ENCODE measurements around the gene KIF5C. TPM values are rescaled to one million over a fixed set of nuclear protein-coding genes. Genes with fewer than 3 reads are reported as not detected.
A peak's percentile ranks its signal among the peaks of the same experiment; 100 is the strongest.

Gene KIF5C
- total and polyA plus RNA-seq, 7 donors = 0.22 to 1.1 (median 0.59) TPM

DNA sequence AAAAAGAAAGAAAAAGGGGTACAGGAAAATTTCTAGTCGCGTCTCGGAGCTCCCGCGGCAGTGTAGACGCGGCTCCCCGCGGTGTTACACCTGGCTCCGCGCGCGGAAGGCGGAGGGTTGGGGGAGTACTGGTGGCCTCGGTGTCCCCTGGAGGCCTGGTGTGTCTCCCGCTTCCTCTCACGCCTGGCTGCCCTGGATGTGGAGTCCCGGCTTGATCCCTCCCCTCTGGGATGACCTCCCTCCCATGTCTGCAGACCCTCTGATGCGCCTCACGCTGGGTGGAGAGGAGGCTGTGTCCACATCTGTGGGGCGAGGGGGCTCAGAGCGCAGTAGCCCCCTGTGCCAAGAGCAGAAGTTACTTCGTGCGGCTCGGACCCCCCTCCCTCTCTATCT lies 1.2 kb downstream of the KIF5C start:
- intact Hi-C loops (cut with DNase I) = no loop called here
- Histone ChIP-seq H3K9me3 (no peaks in the 10 kb centered on the region), H3K4me1 (peaks cover 11% of the 10 kb centered on the region), H3K27me3 (ENCODE audit: insufficient read depth in 3 of 3, low read length in 2 of 3) (peaks cover 0 to 57% (median 3%) of the 10 kb centered on the region in 3 donors), H3K36me3 (ENCODE audit: insufficient read depth in 1 of 2, low read depth in 1 of 2) (no peaks in the 10 kb centered on the region), H3K4me3 (peak overlapping the region; percentile 50), H3K27ac (no peak overlapping the region)
- DNase-seq = no peak
- WGBS, 3 donors = 1 to 3% (median 2%) methylated on average over 25 of the region's 25 CpGs
- no peak for ATAC-seq
- TF ChIP-seq, protein P1, sequence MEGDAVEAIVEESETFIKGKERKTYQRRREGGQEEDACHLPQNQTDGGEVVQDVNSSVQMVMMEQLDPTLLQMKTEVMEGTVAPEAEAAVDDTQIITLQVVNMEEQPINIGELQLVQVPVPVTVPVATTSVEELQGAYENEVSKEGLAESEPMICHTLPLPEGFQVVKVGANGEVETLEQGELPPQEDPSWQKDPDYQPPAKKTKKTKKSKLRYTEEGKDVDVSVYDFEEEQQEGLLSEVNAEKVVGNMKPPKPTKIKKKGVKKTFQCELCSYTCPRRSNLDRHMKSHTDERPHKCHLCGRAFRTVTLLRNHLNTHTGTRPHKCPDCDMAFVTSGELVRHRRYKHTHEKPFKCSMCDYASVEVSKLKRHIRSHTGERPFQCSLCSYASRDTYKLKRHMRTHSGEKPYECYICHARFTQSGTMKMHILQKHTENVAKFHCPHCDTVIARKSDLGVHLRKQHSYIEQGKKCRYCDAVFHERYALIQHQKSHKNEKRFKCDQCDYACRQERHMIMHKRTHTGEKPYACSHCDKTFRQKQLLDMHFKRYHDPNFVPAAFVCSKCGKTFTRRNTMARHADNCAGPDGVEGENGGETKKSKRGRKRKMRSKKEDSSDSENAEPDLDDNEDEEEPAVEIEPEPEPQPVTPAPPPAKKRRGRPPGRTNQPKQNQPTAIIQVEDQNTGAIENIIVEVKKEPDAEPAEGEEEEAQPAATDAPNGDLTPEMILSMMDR (IDR thresholded peaks at IDR 0.05) = no peak

DNA sequence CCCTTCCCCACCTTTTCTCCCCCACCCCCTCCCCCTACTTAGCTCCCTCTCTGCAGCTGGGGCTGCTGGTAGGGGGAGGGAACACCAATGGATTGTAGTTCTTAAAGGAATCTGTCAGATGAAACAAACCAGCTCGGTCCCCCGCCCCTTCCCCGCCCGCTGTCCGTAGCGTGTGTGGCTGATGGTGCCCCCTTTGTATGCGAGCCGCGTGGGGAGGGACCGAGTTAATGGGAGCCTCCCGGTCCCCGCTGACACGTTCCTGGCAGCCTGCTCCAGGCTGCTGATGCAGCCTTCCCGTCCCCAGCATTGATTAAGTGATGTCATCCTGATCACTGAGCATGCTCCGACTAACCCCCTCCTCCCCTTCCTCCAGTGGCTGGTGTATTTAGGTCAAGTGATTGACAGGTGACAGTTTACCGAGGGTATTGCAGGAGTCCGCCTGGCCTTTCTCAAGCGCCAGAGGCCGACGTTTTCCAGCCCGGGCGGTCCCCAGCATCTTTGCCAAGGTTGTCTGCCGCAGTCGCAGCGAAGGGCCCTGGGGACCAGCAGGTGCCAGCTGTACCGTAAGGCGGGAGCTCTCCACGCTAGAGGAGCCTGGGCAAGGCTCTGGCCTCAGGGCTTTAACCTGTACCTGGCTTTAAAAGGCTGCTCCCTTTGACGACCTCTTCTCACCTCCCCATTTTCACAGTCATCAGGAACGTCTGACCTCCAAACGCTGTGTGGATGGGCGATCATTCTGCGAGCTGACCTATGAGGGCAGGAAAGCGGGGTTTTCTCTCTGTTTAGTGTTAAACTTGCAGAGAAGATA lies 1.8 kb downstream of the KIF5C start:
- intact Hi-C loops (cut with DNase I) = no loop called here
- Histone ChIP-seq H3K9me3 (no peaks in the 10 kb centered on the region), H3K36me3 (ENCODE audit: insufficient read depth in 1 of 2, low read depth in 1 of 2) (no peaks in the 10 kb centered on the region), H3K4me3 (peak overlapping the region; percentile 19), H3K27ac (no peak overlapping the region), H3K4me1 (peaks cover 11% of the 10 kb centered on the region), H3K27me3 (ENCODE audit: insufficient read depth in 3 of 3, low read length in 2 of 3) (peaks cover 0 to 57% (median 3%) of the 10 kb centered on the region in 3 donors)
- DNase-seq (peak in 1 of 2 donors; percentile 55), ATAC-seq (peak in 1 of 4 donors; percentile 19)
- TF ChIP-seq, protein P1 (IDR thresholded peaks at IDR 0.05) = no peak
- WGBS, 3 donors = 4 to 8% (median 7%) methylated on average over 34 of the region's 34 CpGs

DNA sequence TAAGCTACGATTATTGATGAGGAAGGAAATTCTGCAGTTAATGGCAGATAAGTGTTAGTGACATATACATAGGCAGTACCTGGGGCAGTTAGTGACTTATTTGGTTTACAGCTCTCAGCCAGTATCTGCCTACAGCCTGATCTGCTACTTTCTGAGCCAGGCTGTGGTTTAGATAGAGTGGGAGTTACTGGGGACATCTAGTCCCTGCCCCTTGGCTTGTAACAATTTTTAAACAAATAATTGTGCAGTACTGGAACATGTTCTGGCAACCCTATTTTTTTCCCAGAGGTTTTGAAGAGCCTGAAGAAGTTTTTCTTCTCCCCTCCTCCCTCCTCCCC lies 2.3 kb downstream of the KIF5C start:
- H3K27me3 ChIP-seq (ENCODE audit: insufficient read depth in 3 of 3, low read length in 2 of 3) = peaks cover 0 to 52% (median 3%) of the 10 kb centered on the region in 3 donors

DNA sequence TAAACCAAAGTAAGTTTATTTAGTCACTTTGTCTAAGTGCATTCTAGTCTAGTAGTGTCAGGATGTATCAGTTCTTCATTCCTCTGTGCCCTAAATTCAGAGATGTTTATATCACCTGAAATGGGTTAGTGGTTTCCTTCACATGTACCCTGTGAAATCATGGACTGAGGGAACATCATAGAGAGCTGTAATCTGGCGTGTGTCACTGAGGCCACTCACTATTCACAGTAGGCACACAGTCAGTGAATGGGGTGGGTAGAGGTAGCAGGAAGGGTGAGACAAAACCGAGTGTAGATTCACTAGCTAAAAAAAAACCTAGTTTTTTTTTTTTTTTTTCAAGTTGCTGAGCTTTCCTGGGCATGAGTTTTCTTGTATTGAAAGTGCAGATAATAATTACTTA lies 5.6 kb downstream of the KIF5C start:
- H3K9me3 ChIP-seq = no peaks in the 10 kb centered on the region
- DNase-seq = no peak
- H3K36me3 ChIP-seq (ENCODE audit: insufficient read depth in 1 of 2, low read depth in 1 of 2) = no peaks in the 10 kb centered on the region
- H3K27ac ChIP-seq = no peak overlapping the region
- H3K27me3 ChIP-seq (ENCODE audit: insufficient read depth in 3 of 3, low read length in 2 of 3) = peaks cover 0 to 29% (median 3%) of the 10 kb centered on the region in 3 donors
- TF ChIP-seq, protein P1 (IDR thresholded peaks at IDR 0.05) = no peak
- intact Hi-C loops (cut with DNase I) = no loop called here
- ATAC-seq = no peak
- no peak overlapping the region for H3K4me3 ChIP-seq
- WGBS, 3 donors = 76 to 82% (median 80%) methylated on average over 2 of the region's 2 CpGs
- peaks cover 10% of the 10 kb centered on the region for H3K4me1 ChIP-seq

More for the DNA sequence above, 2.3 kb downstream of the KIF5C start:
- Histone ChIP-seq H3K27ac (no peak overlapping the region), H3K4me1 (peaks cover 11% of the 10 kb centered on the region), H3K36me3 (ENCODE audit: insufficient read depth in 1 of 2, low read depth in 1 of 2) (no peaks in the 10 kb centered on the region), H3K9me3 (no peaks in the 10 kb centered on the region), H3K4me3 (no peak overlapping the region)
- ATAC-seq (no peak), DNase-seq (no peak)
- intact Hi-C loops (cut with DNase I) = no loop called here
- TF ChIP-seq, protein P1 (IDR thresholded peaks at IDR 0.05) = no peak
- 36 to 47% (median 44%) methylated on average over 1 of the region's 1 CpG for WGBS, 3 donors

Measured in psoas muscle (tissue), 8 donors.